Activated naive CD8-positive, alpha-beta T cell treated with anti-CD3 and anti-CD28 coated beads, Interleukin-2, amount 50 U/mL, for 24 hours (primary cell): ENCODE results near the gene PDCD1LG2.

Experiments used
- ATAC-seq: fragments of 150-1000 bp; cut with Tn5 transposase; one replicate; pipeline ENCODE4 v1.10.0; 2021
- DNase-seq: peaks from one replicate; pipeline ENCODE4 v3.0.0; 2021
- H3K27ac Mint-ChIP-seq: one replicate; pipeline ENCODE4 v1.8.0; 2021; ENCODE audit warnings: mild to moderate bottlenecking, mixed read lengths
- H3K27me3 Mint-ChIP-seq: one replicate; pipeline ENCODE4 v1.8.0; 2021; ENCODE audit warnings: mixed read lengths
- H3K36me3 Mint-ChIP-seq: one replicate; pipeline ENCODE4 v1.8.0; 2021; ENCODE audit warnings: low read depth, mixed read lengths
- H3K4me1 Mint-ChIP-seq: one replicate; pipeline ENCODE4 v1.8.0; 2021; ENCODE audit warnings: mixed read lengths
- H3K4me3 Mint-ChIP-seq: one replicate; pipeline ENCODE4 v1.8.0; 2021; ENCODE audit warnings: mild to moderate bottlenecking, moderate library complexity, mixed read lengths
- H3K9me3 Mint-ChIP-seq: one replicate; pipeline ENCODE4 v1.8.0; 2021; ENCODE audit warnings: mixed read lengths

PDCD1LG2 gene

DNA sequence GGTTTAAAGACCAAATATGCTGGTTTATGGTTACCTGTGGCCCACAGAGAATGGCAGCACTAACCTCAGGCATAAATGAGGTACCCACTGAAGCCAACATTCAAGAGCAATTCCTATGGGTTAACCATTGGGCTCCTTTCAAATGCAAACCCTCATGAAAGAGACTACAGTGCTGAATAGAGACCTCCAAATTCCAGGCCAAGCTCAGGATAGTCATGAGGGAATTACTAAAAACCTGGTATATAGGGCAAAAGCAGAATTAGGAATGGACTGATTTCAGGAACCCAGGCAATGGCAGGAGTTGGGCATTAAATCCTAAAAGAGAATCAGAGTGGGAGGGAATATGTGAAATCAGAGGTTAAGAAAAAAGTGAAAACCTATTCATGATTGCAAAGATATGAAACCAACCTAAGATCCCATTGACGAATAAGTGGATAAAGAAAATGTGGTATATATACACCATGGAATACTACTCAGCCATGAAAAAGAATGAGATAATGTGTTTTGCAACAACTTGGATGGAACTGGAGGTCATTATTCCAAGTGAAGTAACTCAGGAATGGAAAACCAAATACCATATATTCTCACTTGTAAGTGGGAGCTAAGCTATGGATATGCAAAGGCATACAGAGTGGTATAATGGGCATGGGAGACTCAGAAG is 51.6 kb downstream of the PDCD1LG2 start:
- no peaks in the 10 kb centered on the region for H3K36me3 Mint-ChIP-seq
- peaks cover 45% of the 10 kb centered on the region for H3K4me1 Mint-ChIP-seq
- no peak for DNase-seq
- no peaks in the 10 kb centered on the region for H3K27me3 Mint-ChIP-seq
- H3K27ac Mint-ChIP-seq = no peak overlapping the region
- no peak for ATAC-seq
- no peak overlapping the region for H3K4me3 Mint-ChIP-seq
- no peaks in the 10 kb centered on the region for H3K9me3 Mint-ChIP-seq

DNA sequence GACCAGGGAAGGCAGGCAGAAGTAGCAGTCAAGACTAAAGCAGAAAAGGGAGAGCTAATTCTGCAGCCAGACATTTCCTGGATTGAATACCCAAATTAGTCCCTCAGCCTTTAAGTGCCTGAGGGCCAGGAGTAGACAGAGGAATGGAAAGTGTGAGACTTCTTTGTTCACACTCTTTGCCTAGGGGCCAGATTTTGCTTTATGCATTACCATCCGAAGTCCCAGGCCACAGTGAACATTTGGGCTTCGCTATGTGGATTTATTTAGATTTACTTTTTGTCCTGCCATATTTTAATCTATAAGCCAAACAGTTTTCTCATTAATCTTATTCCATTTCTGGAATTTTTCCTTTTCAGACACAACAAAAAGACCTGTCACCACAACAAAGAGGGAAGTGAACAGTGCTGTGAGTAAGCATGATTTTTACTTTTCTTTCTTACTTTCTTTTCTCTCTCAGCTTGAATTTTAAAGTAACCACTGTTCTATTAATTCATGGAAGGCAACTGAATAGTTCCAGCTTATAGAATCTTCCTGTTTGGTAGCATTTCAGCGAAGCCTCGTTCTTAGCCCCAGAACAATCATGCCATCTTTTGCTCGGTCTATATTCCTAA is 52.6 kb downstream of the PDCD1LG2 start:
- H3K4me3 Mint-ChIP-seq = no peak overlapping the region
- H3K4me1 Mint-ChIP-seq = peaks cover 36% of the 10 kb centered on the region
- H3K9me3 Mint-ChIP-seq = no peaks in the 10 kb centered on the region
- ATAC-seq (peak; percentile 56), DNase-seq (no peak)
- no peaks in the 10 kb centered on the region for H3K27me3 Mint-ChIP-seq
- H3K27ac Mint-ChIP-seq = no peak overlapping the region
- no peaks in the 10 kb centered on the region for H3K36me3 Mint-ChIP-seq

DNA sequence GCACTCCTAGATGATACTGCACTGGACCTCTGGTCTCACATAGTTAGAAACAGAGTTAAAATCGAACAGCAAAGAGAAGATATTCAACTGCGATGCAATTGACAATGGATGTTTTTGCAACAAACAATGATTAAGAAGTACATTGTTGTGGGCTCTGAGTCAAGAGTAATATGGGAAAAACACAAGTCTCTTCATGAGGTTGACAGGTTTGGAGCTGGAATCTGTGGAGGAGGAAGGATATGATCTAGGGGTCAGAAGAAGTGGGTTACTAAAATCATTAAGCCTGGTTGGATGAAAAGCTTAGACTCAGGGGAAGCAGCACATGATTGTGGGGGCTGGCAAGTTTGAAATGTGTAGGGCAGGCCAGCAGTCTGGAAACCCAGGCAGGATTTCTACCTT is 53.1 kb downstream of the PDCD1LG2 start:
- Mint-ChIP-seq H3K4me3 (no peak overlapping the region), H3K27ac (no peak overlapping the region), H3K4me1 (peaks cover 31% of the 10 kb centered on the region), H3K27me3 (no peaks in the 10 kb centered on the region), H3K36me3 (no peaks in the 10 kb centered on the region), H3K9me3 (no peaks in the 10 kb centered on the region)
- DNase-seq = no peak
- no peak for ATAC-seq

DNA sequence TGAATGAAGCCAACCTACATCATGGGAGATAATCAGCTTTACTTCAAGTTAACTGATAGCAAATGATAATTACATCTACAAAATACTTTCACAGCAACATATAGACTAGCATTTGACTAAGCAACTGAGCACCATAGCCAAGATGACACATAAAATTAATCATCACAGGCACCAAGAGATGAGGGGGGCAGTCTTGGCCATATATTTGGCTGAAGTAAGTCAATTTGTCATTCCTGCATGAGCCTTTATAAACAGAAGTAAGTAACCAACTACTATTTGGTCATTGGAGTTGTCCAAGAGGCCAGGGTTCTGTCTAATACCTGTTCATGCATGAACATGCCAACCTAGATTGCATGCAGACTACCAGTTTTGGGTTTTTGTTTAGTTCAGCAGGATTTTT is 53.6 kb downstream of the PDCD1LG2 start:
- Mint-ChIP-seq H3K9me3 (no peaks in the 10 kb centered on the region), H3K4me1 (peaks cover 31% of the 10 kb centered on the region), H3K4me3 (no peak overlapping the region), H3K27me3 (no peaks in the 10 kb centered on the region), H3K27ac (no peak overlapping the region), H3K36me3 (no peaks in the 10 kb centered on the region)
- DNase-seq (no peak), ATAC-seq (no peak)

DNA sequence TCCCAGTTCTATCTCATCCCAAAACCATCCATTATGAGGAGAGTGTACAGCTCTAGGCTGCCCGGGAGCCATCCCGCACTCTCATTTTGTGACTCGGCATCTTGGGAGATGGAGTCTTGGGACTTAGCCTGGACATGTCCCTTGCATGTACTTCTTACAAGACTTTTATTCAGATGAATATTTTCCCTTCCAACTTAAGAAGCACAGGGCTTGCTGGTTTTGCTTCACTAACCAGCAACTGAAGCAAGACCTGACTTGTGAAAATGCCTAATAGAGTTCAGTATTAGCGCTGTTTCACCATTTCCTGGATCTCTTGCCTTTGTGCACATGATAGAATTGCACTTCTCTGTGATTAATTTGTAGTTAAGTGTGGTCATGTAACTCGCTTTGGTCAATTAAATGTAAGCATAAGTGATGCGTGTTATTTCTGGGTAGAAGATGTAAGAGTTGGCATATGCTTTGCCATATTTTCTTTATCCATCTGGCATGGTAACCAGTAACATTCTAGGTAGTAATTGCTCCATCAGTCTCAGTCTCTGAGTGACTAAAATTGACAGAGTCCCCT is 55.8 kb downstream of the PDCD1LG2 start:
- Mint-ChIP-seq H3K36me3 (no peaks in the 10 kb centered on the region), H3K4me1 (peaks cover 31% of the 10 kb centered on the region), H3K4me3 (no peak overlapping the region), H3K9me3 (no peaks in the 10 kb centered on the region), H3K27ac (no peak overlapping the region), H3K27me3 (no peaks in the 10 kb centered on the region)
- no peak for ATAC-seq
- DNase-seq = no peak

DNA sequence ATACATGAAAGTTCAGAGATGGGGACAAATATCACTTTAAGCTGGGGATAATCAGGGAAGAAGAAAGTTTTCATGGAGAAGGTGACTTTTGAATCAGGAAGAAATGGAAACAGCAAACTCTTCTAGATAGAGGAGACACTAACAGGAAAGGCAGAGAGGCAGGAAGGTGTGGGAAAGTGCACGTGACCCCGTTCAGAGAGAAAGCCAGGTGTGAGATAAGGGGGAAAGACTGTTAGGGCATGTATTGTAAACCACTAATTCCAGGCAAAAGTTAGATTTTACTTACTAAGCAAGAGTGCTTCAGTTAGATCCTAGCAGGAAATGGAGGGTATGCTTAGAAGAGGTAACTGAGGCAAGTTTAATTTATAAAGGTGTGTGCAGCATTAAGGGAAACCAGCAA is 58.5 kb downstream of the PDCD1LG2 start:
- no peak overlapping the region for H3K4me3 Mint-ChIP-seq
- no peaks in the 10 kb centered on the region for H3K9me3 Mint-ChIP-seq
- peaks cover 13% of the 10 kb centered on the region for H3K4me1 Mint-ChIP-seq
- no peak for ATAC-seq
- no peaks in the 10 kb centered on the region for H3K27me3 Mint-ChIP-seq
- no peaks in the 10 kb centered on the region for H3K36me3 Mint-ChIP-seq
- H3K27ac Mint-ChIP-seq = no peak overlapping the region
- DNase-seq = no peak

DNA sequence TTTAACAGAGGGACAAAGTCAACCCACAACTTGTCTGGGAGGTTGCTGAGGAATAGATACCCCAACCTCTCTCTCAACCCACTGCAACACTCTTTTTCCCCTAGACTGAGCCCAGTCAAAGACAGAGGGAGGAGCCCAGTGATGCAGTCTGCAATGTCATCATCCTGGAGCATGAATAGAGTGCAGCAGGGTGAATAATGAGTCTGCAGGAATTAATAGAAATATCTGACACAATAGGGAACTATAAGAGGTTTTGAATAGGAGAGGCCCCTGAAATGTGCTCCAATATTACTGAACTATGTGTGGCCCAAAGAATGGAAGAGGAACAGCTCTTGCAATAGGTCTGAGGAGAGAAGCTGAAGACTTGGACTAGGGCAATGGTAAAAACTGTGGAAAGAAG is 59.1 kb downstream of the PDCD1LG2 start:
- H3K27me3 Mint-ChIP-seq = no peaks in the 10 kb centered on the region
- no peak overlapping the region for H3K27ac Mint-ChIP-seq
- DNase-seq = no peak
- H3K4me3 Mint-ChIP-seq = no peak overlapping the region
- peak; percentile 33 for ATAC-seq
- peaks cover 12% of the 10 kb centered on the region for H3K4me1 Mint-ChIP-seq
- no peaks in the 10 kb centered on the region for H3K36me3 Mint-ChIP-seq
- no peaks in the 10 kb centered on the region for H3K9me3 Mint-ChIP-seq

DNA sequence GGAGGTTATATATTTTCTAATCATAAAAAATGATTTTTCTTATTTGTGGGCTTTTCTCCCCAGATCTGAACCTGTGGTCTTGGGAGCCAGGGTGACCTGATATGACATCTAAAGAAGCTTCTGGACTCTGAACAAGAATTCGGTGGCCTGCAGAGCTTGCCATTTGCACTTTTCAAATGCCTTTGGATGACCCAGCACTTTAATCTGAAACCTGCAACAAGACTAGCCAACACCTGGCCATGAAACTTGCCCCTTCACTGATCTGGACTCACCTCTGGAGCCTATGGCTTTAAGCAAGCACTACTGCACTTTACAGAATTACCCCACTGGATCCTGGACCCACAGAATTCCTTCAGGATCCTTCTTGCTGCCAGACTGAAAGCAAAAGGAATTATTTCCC is 59.6 kb downstream of the PDCD1LG2 start:
- no peak overlapping the region for H3K27ac Mint-ChIP-seq
- no peaks in the 10 kb centered on the region for H3K9me3 Mint-ChIP-seq
- no peaks in the 10 kb centered on the region for H3K27me3 Mint-ChIP-seq
- peaks cover 12% of the 10 kb centered on the region for H3K4me1 Mint-ChIP-seq
- ATAC-seq = no peak
- no peaks in the 10 kb centered on the region for H3K36me3 Mint-ChIP-seq
- DNase-seq = no peak
- H3K4me3 Mint-ChIP-seq = no peak overlapping the region

DNA sequence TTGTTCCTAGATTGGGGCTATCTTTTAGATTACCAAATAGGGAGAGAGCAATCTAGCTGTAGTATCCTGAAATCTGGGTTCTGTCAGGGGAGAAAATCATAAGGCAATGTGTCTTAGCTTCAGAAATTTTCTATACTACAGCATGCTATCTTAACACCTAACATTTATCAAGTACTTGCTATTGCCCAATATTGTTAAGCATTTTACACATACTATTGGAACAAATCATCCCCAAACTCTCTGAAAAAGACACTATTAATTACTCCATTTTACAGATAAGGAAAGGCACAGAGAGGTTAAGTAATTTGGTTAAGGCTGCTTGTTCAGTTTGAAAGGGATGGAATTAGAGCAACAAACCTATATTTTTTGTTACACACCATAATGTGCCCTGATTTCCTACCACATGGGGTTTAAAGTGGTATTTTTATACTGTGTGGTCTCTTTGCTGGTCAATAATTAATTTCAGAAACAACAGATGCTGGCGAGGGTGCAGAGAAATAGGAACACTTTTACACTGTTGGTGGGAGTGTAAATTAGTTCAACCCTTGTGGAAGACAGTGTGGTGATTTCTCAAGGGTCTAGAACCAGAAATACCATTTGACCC is 61.4 kb downstream of the PDCD1LG2 start:
- Mint-ChIP-seq H3K4me1 (peaks cover 12% of the 10 kb centered on the region), H3K27ac (no peak overlapping the region), H3K9me3 (no peaks in the 10 kb centered on the region), H3K4me3 (no peak overlapping the region), H3K36me3 (no peaks in the 10 kb centered on the region), H3K27me3 (no peaks in the 10 kb centered on the region)
- no peak for DNase-seq
- no peak for ATAC-seq

DNA sequence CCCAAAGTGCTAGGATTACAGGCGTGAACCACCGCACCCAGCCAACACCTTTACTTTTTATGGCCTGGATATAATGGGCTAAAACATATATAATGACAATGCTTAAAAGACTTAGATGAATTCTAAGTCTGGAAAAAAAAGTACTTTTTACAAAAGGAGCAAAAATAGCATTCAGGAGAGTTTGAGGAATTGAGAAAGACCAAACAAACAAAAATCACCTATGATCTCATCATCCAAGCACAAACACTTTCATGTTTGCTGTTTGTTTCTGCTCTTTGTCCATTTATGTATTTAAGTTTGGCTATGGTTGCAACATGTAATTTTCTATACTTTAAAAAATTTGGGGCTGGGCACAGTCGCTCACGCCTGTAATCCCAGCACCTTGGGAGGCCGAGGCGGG is 63.8 kb downstream of the PDCD1LG2 start:
- H3K4me1 Mint-ChIP-seq = peaks cover 12% of the 10 kb centered on the region
- H3K4me3 Mint-ChIP-seq = no peak overlapping the region
- H3K27ac Mint-ChIP-seq = no peak overlapping the region
- DNase-seq (no peak), ATAC-seq (no peak)
- H3K27me3 Mint-ChIP-seq = no peaks in the 10 kb centered on the region
- no peaks in the 10 kb centered on the region for H3K9me3 Mint-ChIP-seq
- no peaks in the 10 kb centered on the region for H3K36me3 Mint-ChIP-seq

DNA sequence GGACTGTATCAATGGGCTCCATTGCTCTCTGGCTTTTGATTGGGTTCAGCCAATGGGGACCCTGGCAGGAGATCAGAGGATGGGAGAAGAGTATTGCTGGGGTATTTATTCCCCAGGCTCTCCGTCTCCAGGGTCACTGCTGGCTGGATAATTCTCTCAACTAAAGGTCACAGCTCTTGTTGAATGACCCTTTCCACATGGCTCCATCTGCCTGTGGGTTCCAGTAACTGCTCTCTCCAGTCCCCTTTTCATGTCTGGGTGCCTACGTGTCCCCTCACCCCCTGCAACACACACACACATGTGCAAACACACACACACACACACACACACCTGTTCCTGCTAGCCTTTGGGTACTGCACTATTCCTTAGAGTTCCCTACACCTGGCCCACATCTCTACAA is 64.7 kb downstream of the PDCD1LG2 start:
- H3K4me1 Mint-ChIP-seq = peaks cover 12% of the 10 kb centered on the region
- H3K36me3 Mint-ChIP-seq = no peaks in the 10 kb centered on the region
- DNase-seq (no peak), ATAC-seq (no peak)
- H3K4me3 Mint-ChIP-seq = no peak overlapping the region
- no peaks in the 10 kb centered on the region for H3K9me3 Mint-ChIP-seq
- no peak overlapping the region for H3K27ac Mint-ChIP-seq
- H3K27me3 Mint-ChIP-seq = no peaks in the 10 kb centered on the region

DNA sequence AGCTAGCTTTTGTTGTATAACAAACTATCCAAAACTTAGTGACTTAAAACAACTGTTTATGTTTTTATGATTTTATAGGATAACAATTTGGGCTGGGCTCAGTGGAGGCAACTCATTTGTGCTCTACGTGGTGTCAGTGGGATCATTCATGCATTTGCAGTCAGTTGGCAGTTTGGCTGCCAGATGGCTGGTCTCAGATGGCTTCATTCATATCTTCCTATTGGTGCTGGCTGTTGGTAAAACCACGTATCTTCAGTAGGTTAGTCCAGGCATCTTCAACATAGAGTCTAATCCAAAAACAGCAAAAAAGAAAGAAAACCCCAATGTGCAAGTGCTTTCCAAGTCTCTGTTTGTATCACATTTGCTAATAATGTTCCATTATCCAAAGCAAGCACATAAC is 66.9 kb downstream of the PDCD1LG2 start:
- Mint-ChIP-seq H3K27ac (no peak overlapping the region), H3K4me1 (peaks cover 24% of the 10 kb centered on the region), H3K9me3 (no peaks in the 10 kb centered on the region), H3K36me3 (no peaks in the 10 kb centered on the region), H3K4me3 (no peak overlapping the region), H3K27me3 (no peaks in the 10 kb centered on the region)
- DNase-seq (no peak), ATAC-seq (no peak)

DNA sequence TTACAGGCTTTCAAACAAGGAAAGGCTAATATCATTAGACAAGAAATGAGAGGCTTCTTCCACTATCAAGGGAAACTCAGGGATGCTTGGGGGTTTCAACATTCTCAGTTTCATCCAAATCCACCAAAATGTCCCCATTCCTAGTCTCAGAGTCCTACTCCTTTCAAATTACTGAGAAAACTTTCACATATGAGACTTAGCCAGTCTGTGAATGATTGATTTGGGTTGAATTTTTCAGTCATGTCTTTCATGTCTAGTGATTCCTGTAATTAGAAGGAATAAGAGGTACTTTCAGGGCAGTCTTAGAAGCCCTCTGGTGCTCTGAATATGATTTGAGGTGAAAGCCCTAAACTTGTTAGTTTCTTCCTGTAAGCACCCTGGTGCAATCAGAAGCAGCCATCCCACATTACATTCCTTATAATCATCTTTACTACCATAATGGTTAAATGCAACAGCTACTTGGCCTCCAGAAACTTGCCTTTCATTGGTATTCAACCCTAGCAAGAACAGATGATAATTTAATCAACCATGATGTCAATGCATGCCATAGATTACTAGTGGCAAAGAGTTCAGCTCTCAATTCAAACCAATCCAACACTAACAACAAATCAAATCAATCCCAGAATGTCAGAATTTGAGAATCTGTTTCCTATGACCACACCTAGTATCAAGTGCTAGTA is 67.8 kb downstream of the PDCD1LG2 start:
- peaks cover 32% of the 10 kb centered on the region for H3K4me1 Mint-ChIP-seq
- no peak overlapping the region for H3K4me3 Mint-ChIP-seq
- DNase-seq (no peak), ATAC-seq (no peak)
- H3K9me3 Mint-ChIP-seq = no peaks in the 10 kb centered on the region
- no peaks in the 10 kb centered on the region for H3K36me3 Mint-ChIP-seq
- H3K27me3 Mint-ChIP-seq = no peaks in the 10 kb centered on the region
- no peak overlapping the region for H3K27ac Mint-ChIP-seq

DNA sequence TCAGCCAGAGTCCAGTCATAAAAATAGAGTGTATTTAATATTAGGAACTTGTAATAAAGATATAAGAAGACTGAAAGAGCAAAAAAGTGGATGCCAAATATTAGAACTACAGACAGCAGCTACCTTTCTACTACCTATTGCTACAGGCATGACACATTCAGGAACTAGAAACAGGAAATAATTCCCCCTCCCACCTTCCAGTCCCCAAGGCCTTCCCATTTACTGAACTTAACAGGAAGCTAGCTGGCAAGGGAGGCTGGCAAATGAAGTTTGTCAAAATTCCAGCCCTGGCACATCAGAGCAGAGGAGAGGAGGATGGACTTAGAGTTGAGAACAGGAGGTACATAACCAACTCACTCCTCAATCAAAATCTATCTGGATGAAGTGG is 68.4 kb downstream of the PDCD1LG2 start:
- H3K27me3 Mint-ChIP-seq = no peaks in the 10 kb centered on the region
- H3K4me3 Mint-ChIP-seq = no peak overlapping the region
- H3K27ac Mint-ChIP-seq = no peak overlapping the region
- peaks cover 37% of the 10 kb centered on the region for H3K4me1 Mint-ChIP-seq
- no peaks in the 10 kb centered on the region for H3K9me3 Mint-ChIP-seq
- no peaks in the 10 kb centered on the region for H3K36me3 Mint-ChIP-seq
- no peak for ATAC-seq
- DNase-seq = no peak

DNA sequence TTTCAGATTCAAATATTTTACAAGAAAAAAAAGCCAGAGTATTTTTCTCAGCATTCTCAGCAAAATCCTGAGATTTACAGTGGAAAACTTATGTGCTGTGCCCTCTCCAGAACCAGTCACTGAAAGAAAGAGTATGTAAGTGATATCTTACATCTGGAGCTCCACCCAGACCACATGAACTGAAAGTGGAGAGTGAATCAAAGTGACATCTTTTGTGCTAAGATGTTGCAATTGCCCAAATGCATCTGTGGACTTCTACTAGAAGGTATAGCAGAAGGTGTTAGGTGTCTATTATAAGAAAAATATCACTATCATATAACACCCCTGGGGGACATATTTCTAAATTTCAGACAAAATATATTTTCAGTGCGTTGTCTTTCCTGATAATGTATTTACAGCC is 69.5 kb downstream of the PDCD1LG2 start:
- ATAC-seq (no peak), DNase-seq (no peak)
- no peak overlapping the region for H3K4me3 Mint-ChIP-seq
- H3K27ac Mint-ChIP-seq = no peak overlapping the region
- no peaks in the 10 kb centered on the region for H3K27me3 Mint-ChIP-seq
- H3K4me1 Mint-ChIP-seq = peaks cover 45% of the 10 kb centered on the region
- H3K9me3 Mint-ChIP-seq = no peaks in the 10 kb centered on the region
- peaks cover 3% of the 10 kb centered on the region for H3K36me3 Mint-ChIP-seq
